K562 (cell line): Measurements from ENCODE around the gene ZNF503.

ENCODE experiments used
- EP300 ChIP-seq: IDR thresholded peaks from 2 replicates; pipeline ENCODE4 v1.6.1; 2012; ENCODE audit warnings: low read length, improper control_type of control experiment
- HNRNPL ChIP-seq: fragments of 200-400 bp; formaldehyde crosslinking; IDR thresholded peaks from 2 replicates; pipeline ENCODE4 v1.6.1; 2017; ENCODE audit warnings: low read depth, mild to moderate bottlenecking, low read length
- KAT7 ChIP-seq: sonication (generic); formaldehyde crosslinking; IDR thresholded peaks from 2 replicates; pipeline ENCODE4 v1.8.0; 2022; ENCODE audit warnings: missing genetic modification reagents, mild to moderate bottlenecking, borderline replicate concordance
- NONO ChIP-seq, 2 experiments: fragments of 200-400 bp in 1 of 2; fragments of 450-650 bp in 1 of 2; formaldehyde crosslinking in 1 of 2; IDR thresholded peaks; 2 replicates each; pipeline ENCODE4 v1.6.1; 2017; ENCODE audit warnings: low read depth in 2 of 2, mild to moderate bottlenecking in 2 of 2, moderate library complexity in 2 of 2, low read length in 1 of 2
- SNRNP70 ChIP-seq: fragments of 200-400 bp; formaldehyde crosslinking; optimal IDR thresholded peaks from 2 replicates; pipeline ENCODE3; 2017; ENCODE audit warnings: low read depth, low read length
- SP1 ChIP-seq: sonication (generic); formaldehyde crosslinking; IDR thresholded peaks from 2 replicates; pipeline ENCODE4 v1.8.1; 2022; ENCODE audit warnings: mild to moderate bottlenecking, missing genetic modification reagents
- TF ChIP-seq, protein P1 (sequence below): IDR thresholded peaks from 2 replicates; pipeline ENCODE4 v1.6.1; 2011; ENCODE audit warnings: borderline replicate concordance, low read depth, mild to moderate bottlenecking, moderate library complexity, low read length; ENCODE audit not compliant: insufficient read depth, poor library complexity, severe bottlenecking
- TF ChIP-seq, protein P2 (sequence below): fragments of 250-450 bp; sonication (Bioruptor Pico); IDR thresholded peaks from 2 replicates; pipeline ENCODE4 v1.5.0; 2020; ENCODE audit warnings: mild to moderate bottlenecking, borderline replicate concordance

- TF ChIP-seq, protein P1, sequence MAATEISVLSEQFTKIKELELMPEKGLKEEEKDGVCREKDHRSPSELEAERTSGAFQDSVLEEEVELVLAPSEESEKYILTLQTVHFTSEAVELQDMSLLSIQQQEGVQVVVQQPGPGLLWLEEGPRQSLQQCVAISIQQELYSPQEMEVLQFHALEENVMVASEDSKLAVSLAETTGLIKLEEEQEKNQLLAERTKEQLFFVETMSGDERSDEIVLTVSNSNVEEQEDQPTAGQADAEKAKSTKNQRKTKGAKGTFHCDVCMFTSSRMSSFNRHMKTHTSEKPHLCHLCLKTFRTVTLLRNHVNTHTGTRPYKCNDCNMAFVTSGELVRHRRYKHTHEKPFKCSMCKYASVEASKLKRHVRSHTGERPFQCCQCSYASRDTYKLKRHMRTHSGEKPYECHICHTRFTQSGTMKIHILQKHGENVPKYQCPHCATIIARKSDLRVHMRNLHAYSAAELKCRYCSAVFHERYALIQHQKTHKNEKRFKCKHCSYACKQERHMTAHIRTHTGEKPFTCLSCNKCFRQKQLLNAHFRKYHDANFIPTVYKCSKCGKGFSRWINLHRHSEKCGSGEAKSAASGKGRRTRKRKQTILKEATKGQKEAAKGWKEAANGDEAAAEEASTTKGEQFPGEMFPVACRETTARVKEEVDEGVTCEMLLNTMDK: no peak
- TF ChIP-seq HNRNPL (no peak), KAT7 (CRISPR knock-in tag) (no peak), EP300 (no peak), NONO (IDR thresholded peaks at IDR 0.05; ENCODE audit: low read depth in 2 of 2, low read length in 1 of 2) (no peak), SP1 (no peak), SNRNP70 (no peak)
- TF ChIP-seq, protein P2, sequence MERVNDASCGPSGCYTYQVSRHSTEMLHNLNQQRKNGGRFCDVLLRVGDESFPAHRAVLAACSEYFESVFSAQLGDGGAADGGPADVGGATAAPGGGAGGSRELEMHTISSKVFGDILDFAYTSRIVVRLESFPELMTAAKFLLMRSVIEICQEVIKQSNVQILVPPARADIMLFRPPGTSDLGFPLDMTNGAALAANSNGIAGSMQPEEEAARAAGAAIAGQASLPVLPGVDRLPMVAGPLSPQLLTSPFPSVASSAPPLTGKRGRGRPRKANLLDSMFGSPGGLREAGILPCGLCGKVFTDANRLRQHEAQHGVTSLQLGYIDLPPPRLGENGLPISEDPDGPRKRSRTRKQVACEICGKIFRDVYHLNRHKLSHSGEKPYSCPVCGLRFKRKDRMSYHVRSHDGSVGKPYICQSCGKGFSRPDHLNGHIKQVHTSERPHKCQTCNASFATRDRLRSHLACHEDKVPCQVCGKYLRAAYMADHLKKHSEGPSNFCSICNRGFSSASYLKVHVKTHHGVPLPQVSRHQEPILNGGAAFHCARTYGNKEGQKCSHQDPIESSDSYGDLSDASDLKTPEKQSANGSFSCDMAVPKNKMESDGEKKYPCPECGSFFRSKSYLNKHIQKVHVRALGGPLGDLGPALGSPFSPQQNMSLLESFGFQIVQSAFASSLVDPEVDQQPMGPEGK (CRISPR knock-in tag): no peak
Measured at GRCh38 chr10:75441682-75442081, 40.1 kb upstream of the ZNF503 start.
